ENCODE data around the gene LRSAM1. TPM values are rescaled to one million over a fixed set of nuclear protein-coding genes. Genes with fewer than 3 reads are reported as not detected.

Gene LRSAM1
- total and polyA plus RNA-seq, 2 of the 8 experiments (the other 6 are each of a cell fraction or from before 2014, with no cell fraction given) = 9.7 to 18.3 TPM

DNA sequence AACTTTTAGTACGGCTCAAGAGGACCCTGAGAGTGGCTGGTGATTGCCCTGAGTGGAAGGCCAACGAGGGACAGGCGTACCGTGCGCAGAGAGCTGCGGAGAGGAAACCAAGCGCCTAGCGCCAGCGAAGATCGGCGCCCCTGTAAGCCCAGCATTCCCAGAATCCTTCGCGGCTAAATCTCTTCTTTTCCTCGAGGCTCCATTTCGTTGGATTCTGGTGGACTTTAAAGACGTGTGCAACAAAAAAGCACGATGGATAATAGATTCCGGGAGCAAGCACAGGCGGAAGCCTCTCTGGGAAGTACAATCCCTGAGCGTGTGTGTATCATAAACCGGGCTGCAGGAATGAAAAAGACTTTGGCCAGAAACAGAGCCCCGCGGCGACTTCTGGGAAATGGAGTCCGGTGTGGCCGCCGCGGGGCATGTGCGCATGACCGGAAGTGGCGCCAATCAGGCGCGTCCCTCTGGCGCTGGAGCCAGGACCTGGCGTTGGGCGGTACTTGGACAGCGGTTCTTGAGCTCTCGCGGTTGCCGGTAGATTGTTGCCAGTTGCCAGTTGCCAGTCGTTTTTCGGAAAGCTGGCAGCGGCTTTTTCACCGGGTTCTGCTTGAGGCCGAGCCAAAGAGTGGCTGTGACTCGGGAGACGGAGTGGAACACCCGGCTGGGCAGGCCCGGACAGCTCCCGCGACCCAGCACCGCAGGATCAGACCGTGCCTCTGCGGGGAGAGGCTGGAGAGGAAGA lies 27.2 kb upstream of the LRSAM1 start, which contains the start of gene ZNF79 (continued):
- TF ChIP-seq JUN (IDR thresholded peaks at IDR 0.05; ENCODE audit: low read depth, low read length) (no peak), RNF2 (IDR thresholded peaks at IDR 0.05; ENCODE audit: borderline replicate concordance, low read depth, low read length, missing control alignments, poor library complexity, severe bottlenecking) (no peak), SIN3A (conservative IDR thresholded peaks at IDR 0.05 in 1 of 2, IDR thresholded peaks at IDR 0.05 in 1 of 2; ENCODE audit: low read depth in 1 of 2, low read length in 2 of 2) (peak; percentile 96 to 97), CHD2 (IDR thresholded peaks at IDR 0.05; ENCODE audit: low read length) (peak; percentile 65), PHF8 (conservative IDR thresholded peaks at IDR 0.05; ENCODE audit: low read depth, low read length) (peak; percentile 59), SUZ12 (IDR thresholded peaks at IDR 0.05; ENCODE audit: low read length) (no peak), POLR2AphosphoS5 (IDR thresholded peaks at IDR 0.05; ENCODE audit: low read depth, low read length) (peak; percentile 61), HDAC6 (IDR thresholded peaks at IDR 0.05; ENCODE audit: low read depth, low read length) (no peak), TCF12 (IDR thresholded peaks at IDR 0.05; ENCODE audit: low read depth, low read length) (no peak), KDM4A (IDR thresholded peaks at IDR 0.05; ENCODE audit: low read depth, low read length, severe bottlenecking) (peak; percentile 81), TAF1 (IDR thresholded peaks at IDR 0.05; ENCODE audit: low read depth, low read length) (peak; percentile 79), ZNF274 (IDR thresholded peaks at IDR 0.05; ENCODE audit: borderline replicate concordance, extremely low read depth, low read length) (no peak), TBP (IDR thresholded peaks at IDR 0.05; ENCODE audit: low read depth, low read length) (peak; percentile 73), KDM5A (IDR thresholded peaks at IDR 0.05; ENCODE audit: low read length) (peak; percentile 73; the same call in 1 of the 2 replicates), ATF3 (IDR thresholded peaks at IDR 0.05; ENCODE audit: insufficient read depth, low read depth, low read length) (peak; percentile 75), RXRA (IDR thresholded peaks at IDR 0.05; ENCODE audit: insufficient read depth, low read depth, low read length) (no peak), GABPA (IDR thresholded peaks at IDR 0.05; ENCODE audit: borderline replicate concordance, insufficient read depth, low read length) (peak; percentile 83; the same call in 1 of the 2 replicates), SP4 (IDR thresholded peaks at IDR 0.05; ENCODE audit: low read length) (no peak), JUND (IDR thresholded peaks at IDR 0.05; ENCODE audit: low read length) (no peak; the same call in 1 of the 2 replicates), CREB1 (IDR thresholded peaks at IDR 0.05) (peak; percentile 96), SIX5 (IDR thresholded peaks at IDR 0.05; ENCODE audit: low read depth, low read length) (peak; percentile 53), SP2 (IDR thresholded peaks at IDR 0.05; ENCODE audit: low read length) (no peak), SRF (IDR thresholded peaks at IDR 0.05; ENCODE audit: low read depth, low read length) (peak; percentile 52; the same call in 1 of the 2 replicates), YY1 (IDR thresholded peaks at IDR 0.05; ENCODE audit: low read depth, low read length) (no peak; the same call in 1 of the 2 replicates), POLR2A (IDR thresholded peaks at IDR 0.05; ENCODE audit: control extremely low read depth in 1 of 2, low read depth in 2 of 2, low read length in 2 of 2) (peak; percentile 80 to 92)

Data from H1 (cell line).